HEK293T (cell line): ENCODE results near the gene FLCN.

Source experiments
- CTCF ChIA-PET: fragments of 350-600 bp; formaldehyde crosslinking; extraction: SDS; loops from one replicate; lab custom pipeline; 2021; ENCODE audit warnings: antibody characterized with exemption, inconsistent platforms; lab: Yijun Ruan, JAX
- POLR2A ChIA-PET: fragments of 350-600 bp; formaldehyde crosslinking; extraction: SDS; loops from one replicate; lab custom pipeline; 2020; ENCODE audit warnings: antibody characterized with exemption, inconsistent platforms; lab: Yijun Ruan, JAX
- DNase-seq: peaks from one replicate; pipeline ENCODE4 v3.0.0; 2012; ENCODE audit warnings: mixed read lengths; ENCODE audit errors: extremely low spot score
- ARNT ChIP-seq: fragments of 450-650 bp; IDR thresholded peaks from 2 replicates; pipeline ENCODE4 v1.6.1; 2017; ENCODE audit warnings: mild to moderate bottlenecking
- BHLHE40 ChIP-seq: fragments of 450-650 bp; IDR thresholded peaks from 2 replicates; pipeline ENCODE4 v1.6.1; 2016; ENCODE audit warnings: mild to moderate bottlenecking, moderate library complexity, borderline replicate concordance
- CTBP1 ChIP-seq: fragments of 450-650 bp; IDR thresholded peaks from 2 replicates; pipeline ENCODE4 v1.6.1; 2016; ENCODE audit warnings: borderline replicate concordance
- ELF4 ChIP-seq: fragments of 450-650 bp; IDR thresholded peaks from 2 replicates; pipeline ENCODE4 v1.6.1; 2017; ENCODE audit warnings: antibody characterized with exemption
- FOXA1 ChIP-seq: fragments of 450-650 bp; IDR thresholded peaks from 2 replicates; pipeline ENCODE4 v1.6.1; 2016; ENCODE audit warnings: mild to moderate bottlenecking
- FOXK2 ChIP-seq: fragments of 450-650 bp; IDR thresholded peaks from 2 replicates; pipeline ENCODE4 v1.6.1; 2016; ENCODE audit warnings: mild to moderate bottlenecking
- FOXM1 ChIP-seq: fragments of 450-650 bp; IDR thresholded peaks from 2 replicates; pipeline ENCODE4 v1.6.1; 2017; ENCODE audit warnings: mild to moderate bottlenecking, borderline replicate concordance
- HDGF ChIP-seq: fragments of 450-650 bp; IDR thresholded peaks from 2 replicates; pipeline ENCODE4 v1.6.1; 2017; ENCODE audit warnings: antibody characterized with exemption, borderline replicate concordance
- L3MBTL2 ChIP-seq: fragments of 450-650 bp; conservative IDR thresholded peaks from 2 replicates; pipeline ENCODE4 v1.6.1; 2016; ENCODE audit warnings: mild to moderate bottlenecking
- LEF1 ChIP-seq: fragments of 450-650 bp; IDR thresholded peaks from 2 replicates; pipeline ENCODE4 v1.6.1; 2017; ENCODE audit warnings: mild to moderate bottlenecking, borderline replicate concordance
- NFRKB ChIP-seq: fragments of 450-650 bp; IDR thresholded peaks from 2 replicates; pipeline ENCODE4 v1.6.1; 2016; ENCODE audit warnings: mild to moderate bottlenecking, moderate library complexity
- SP1 ChIP-seq: fragments of 450-650 bp; IDR thresholded peaks from 2 replicates; pipeline ENCODE4 v1.6.1; 2017
- SUZ12 ChIP-seq: fragments of 450-650 bp; IDR thresholded peaks from 2 replicates; pipeline ENCODE4 v1.6.1; 2016; ENCODE audit warnings: mild to moderate bottlenecking
- TARDBP ChIP-seq: fragments of 450-650 bp; IDR thresholded peaks from 2 replicates; pipeline ENCODE4 v1.6.1; 2016
- ZNF384 ChIP-seq: fragments of 450-650 bp; IDR thresholded peaks from 2 replicates; pipeline ENCODE4 v1.6.1; 2016
- TF ChIP-seq, protein P1 (sequence below): fragments of 450-650 bp; IDR thresholded peaks from 2 replicates; pipeline ENCODE4 v1.6.1; 2016

The FLCN gene

DNA sequence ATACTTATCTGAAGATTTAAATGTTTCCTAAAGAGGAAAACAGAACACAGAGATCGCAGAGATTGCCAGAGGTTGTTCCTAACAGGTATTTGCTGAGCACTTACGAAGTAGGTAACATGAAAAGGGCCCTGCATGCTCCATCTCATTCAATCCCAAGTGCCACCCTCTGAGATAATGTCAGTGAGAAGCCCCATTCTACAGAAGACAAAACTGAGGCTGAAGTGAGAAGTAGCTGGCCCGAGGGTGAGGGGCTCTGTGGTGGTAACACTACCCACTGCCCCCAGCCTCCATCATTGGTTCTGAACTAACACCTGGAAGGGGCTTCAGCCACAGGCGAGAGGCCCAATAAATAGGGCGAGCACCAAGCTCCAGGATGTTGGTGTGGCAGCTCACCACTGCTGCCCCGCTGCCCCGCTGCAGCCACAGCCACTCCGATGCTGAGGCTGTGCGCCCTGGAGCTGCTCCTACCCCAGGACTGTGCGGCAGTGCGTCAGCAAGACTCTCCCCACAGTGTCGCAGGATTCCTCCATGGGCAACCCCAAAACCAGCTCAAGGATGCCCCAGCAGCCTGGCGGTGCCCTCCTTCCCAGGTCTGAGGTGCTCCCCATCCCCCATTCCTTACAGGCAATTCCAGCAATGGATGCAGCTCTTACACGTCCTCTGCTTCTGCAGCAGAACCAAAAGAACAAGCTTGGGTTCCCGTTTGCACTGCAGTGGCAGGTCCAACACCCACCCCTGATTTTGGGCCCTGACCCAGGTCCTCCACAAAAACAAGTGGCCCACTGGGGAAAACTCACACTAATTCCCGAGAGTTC is 10.3 kb downstream of the FLCN start:
- POLR2A ChIA-PET: no interaction called here
- TF ChIP-seq FOXM1 (no peak), ZNF384 (no peak), CTBP1 (no peak), ARNT (no peak), NFRKB (no peak), FOXA1 (no peak), TARDBP (no peak), SUZ12 (no peak), SP1 (no peak), HDGF (no peak), FOXK2 (no peak), L3MBTL2 (no peak), ELF4 (no peak), LEF1 (no peak)
- TF ChIP-seq, protein P1, sequence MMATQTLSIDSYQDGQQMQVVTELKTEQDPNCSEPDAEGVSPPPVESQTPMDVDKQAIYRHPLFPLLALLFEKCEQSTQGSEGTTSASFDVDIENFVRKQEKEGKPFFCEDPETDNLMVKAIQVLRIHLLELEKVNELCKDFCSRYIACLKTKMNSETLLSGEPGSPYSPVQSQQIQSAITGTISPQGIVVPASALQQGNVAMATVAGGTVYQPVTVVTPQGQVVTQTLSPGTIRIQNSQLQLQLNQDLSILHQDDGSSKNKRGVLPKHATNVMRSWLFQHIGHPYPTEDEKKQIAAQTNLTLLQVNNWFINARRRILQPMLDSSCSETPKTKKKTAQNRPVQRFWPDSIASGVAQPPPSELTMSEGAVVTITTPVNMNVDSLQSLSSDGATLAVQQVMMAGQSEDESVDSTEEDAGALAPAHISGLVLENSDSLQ: no peak
- CTCF ChIA-PET: no interaction called here
- no peak for DNase-seq

DNA sequence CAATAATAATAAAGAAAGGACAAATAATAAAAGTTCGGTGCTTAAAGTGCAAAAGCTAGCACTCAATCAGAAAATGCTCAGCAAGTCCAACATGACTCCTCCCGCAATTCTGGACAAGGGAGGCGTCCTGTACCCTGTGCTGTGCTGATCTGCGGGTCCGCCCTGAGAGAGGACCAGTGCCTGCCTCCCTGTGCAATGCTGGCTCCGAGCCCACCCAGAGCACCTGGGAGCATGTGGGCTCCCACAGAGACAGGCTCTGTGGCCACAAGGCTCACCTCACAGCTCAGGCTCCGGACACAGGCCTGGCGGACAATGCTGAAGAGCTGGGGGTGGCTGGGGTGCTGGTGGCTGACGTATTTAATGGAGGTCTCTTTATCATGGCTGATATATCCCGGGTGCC is 11.1 kb downstream of the FLCN start:
- TF ChIP-seq FOXM1: no peak
- TF ChIP-seq, protein P1: no peak
- no peak for TF ChIP-seq CTBP1
- no peak for TF ChIP-seq ARNT
- TF ChIP-seq FOXA1: no peak
- no peak for TF ChIP-seq ELF4
- no peak for TF ChIP-seq LEF1
- no peak for TF ChIP-seq SP1
- TF ChIP-seq SUZ12: no peak
- TF ChIP-seq NFRKB: no peak
- no peak for TF ChIP-seq TARDBP
- TF ChIP-seq FOXK2: no peak
- no peak for TF ChIP-seq ZNF384
- DNase-seq: no peak
- CTCF ChIA-PET: no interaction called here
- POLR2A ChIA-PET: no interaction called here

DNA sequence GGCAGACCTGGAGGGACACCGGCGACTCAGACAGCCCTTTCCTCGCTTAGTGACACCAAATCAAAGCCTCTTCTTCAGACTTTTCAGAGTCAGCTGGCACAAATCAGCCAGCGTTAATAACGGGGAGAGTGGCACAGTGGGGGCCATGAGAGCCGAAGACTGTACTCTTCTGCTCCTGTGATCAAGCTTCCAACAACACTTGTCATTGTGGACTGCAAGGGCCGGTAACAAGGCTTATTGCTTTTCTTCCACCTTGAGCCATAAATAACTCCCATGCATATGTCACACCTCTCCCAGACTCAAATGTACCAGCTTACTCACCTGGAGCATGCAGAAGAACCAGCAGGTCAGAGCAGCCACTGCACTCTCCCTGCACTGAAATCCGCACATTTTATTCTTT is 12.8 kb downstream of the FLCN start:
- ChIA-PET POLR2A (interaction anchor here (1.5 kb wide), 1 partner anchor 12 kb away, joined by 5 read pairs; no protein-coding TSS in a partner anchor), CTCF (no interaction called here)
- TF ChIP-seq SUZ12: no peak
- TF ChIP-seq TARDBP: no peak
- no peak for TF ChIP-seq ZNF384
- no peak for TF ChIP-seq CTBP1
- no peak for TF ChIP-seq SP1
- TF ChIP-seq LEF1: no peak
- TF ChIP-seq NFRKB: no peak
- no peak for TF ChIP-seq FOXA1
- TF ChIP-seq ELF4: no peak
- TF ChIP-seq BHLHE40: no peak
- TF ChIP-seq FOXK2: no peak
- TF ChIP-seq HDGF: no peak
- no peak for TF ChIP-seq L3MBTL2
- TF ChIP-seq, protein P1: no peak
- no peak for TF ChIP-seq FOXM1
- no peak for TF ChIP-seq ARNT
- DNase-seq: no peak

DNA sequence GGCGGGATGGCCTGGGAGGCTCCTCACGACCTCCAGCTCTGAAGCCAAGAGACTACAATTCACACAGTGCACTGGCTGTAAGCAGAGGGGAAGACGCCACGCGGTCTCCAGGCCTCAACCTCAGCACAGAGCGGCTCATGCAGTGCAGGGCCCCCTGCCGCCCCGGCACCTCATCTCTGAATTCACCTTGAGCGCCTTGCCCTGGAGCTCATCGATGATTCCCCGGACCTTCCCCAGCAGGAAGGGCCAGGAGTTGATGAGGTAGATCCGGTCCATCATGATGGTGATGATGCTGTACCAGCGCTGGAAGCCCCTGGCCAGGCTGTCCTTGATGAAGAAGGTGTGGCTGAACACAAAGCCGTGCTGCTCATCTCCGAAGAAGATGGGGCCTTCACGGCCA is 13.2 kb downstream of the FLCN start:
- DNase-seq: no peak
- POLR2A ChIA-PET: interaction anchor here (1.5 kb wide), 1 partner anchor 12 kb away, joined by 5 read pairs; no protein-coding TSS in a partner anchor
- CTCF ChIA-PET: no interaction called here
- no peak for TF ChIP-seq L3MBTL2

DNA sequence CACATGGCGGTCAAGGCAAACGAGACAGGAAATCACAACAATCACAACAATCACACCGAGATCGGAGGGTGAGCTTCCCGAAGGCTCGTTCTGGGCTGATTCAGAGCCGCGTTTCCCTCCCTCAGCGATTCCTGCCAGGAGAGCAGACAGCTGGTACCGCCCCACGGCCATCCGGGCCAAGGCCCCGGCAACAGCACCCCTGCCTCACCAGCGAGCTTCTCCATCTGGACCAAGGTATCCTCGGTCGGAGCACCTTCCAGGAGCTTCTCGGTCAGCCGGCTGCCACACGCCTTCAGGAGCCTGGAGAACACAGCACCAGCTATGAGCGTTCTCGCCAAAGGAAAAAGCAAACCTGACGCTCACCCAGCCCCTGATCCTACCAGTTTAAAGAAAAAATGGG is 15.6 kb downstream of the FLCN start:
- DNase-seq: no peak
- ChIA-PET POLR2A (no interaction called here), CTCF (interaction anchor here (0.6 kb wide), 1 partner anchor 360 kb away, joined by 3 read pairs; no protein-coding TSS in a partner anchor)
- TF ChIP-seq NFRKB: no peak
- TF ChIP-seq, protein P1: no peak
- TF ChIP-seq L3MBTL2: no peak
- no peak for TF ChIP-seq HDGF
- TF ChIP-seq FOXM1: no peak
- TF ChIP-seq SP1: no peak

DNA sequence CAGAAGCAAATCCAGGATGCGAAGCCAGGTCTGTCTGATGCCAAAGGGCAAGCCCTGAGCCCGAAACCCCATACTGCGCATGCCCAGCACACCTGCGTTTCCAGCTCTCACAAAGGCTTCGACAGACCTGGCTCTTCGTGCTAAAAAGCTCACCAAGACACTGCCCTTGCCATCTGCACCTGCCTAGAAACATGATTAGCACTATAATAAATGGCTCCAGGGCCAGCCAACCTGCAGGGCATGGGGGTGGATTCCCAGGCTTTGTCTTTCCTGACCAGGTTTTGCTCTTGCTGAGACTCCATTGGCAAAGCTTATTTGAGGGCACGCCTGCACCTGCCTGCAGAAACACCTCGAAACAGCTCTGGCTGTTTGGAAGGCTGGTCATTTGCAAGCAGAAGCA is 16.4 kb downstream of the FLCN start:
- CTCF ChIA-PET: no interaction called here
- TF ChIP-seq FOXK2 (no peak), ZNF384 (no peak), FOXM1 (no peak), SP1 (no peak), FOXA1 (no peak), L3MBTL2 (no peak), TARDBP (no peak), NFRKB (no peak), HDGF (no peak), LEF1 (no peak), CTBP1 (no peak), ARNT (no peak), BHLHE40 (no peak), SUZ12 (no peak)
- TF ChIP-seq, protein P1: no peak
- POLR2A ChIA-PET: no interaction called here
- DNase-seq: no peak
